Measurements from ENCODE around the gene CCDC158.
"Not testable (repeated sequence)": the region's sequence is repeated elsewhere in the genome, so short reads cannot be mapped to it uniquely, and the experiment has no call there.

Gene CCDC158

DNA sequence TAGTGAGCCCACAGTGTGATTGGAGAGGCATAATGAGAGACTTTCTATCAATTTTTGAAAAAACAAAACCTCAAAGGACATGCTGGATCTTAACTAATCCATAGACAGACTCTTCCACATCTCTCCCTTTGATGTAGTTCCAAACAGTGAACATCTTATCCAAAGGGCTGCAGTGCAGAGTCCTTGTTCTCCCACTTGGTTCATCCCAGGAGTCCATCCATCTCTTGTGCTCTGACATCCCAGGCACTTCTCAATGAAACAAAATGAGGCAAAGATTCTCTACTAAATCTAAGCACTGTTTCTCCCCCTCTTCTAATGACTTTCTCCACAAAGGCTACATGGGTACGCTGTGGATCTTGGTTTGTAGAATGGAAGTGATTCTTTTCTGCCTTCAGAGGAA, 22.4 kb upstream of the CCDC158 start:
- no peak overlapping the region for H3K4me3 ChIP-seq (ENCODE audit: low read length)
- TF ChIP-seq ZNF274 (IDR thresholded peaks at IDR 0.05; ENCODE audit: low read depth, low read length), result no peak

DNA sequence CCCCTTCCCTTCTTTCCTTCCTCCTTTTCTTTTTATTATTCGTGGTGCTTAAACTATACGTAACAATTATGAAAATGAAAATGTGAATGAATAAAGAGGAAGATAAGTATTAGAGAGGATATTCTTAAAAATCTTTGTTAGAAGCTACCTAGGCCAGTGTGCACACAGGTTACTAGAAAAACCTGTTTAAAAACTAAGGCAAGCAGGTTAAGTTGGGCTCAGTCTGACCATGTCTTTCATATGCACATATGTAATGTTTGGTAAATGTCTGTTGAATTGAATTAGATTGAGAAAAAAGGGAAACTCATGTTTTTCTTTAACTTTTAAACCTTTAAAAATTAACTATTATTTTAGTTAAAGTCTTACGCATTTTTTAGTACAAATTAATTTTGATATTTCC, 21.9 kb upstream of the CCDC158 start:
- no peak overlapping the region for H3K4me3 ChIP-seq (ENCODE audit: low read length)
- no peak for TF ChIP-seq ZNF274 (IDR thresholded peaks at IDR 0.05; ENCODE audit: low read depth, low read length)

DNA sequence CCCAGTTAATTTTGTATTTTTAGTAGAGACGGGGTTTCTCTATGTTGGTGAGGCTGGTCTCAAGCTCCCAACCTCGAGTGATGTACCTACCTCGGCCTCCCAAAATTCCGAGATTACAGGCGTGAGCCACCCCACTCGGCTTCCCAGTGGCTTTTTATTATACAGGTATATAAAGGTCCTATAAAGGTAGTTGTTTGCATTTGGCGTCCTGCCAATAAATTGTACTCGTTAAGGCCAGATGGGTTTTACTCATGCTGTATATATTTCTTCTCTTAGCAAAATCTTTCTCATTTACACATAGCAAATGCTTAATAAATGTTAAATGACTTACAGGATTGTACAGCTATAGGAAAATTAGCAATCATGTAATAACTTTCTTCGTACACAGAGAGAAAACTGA, 20.9 kb upstream of the CCDC158 start:
- no peak for TF ChIP-seq ZNF274 (IDR thresholded peaks at IDR 0.05; ENCODE audit: low read depth, low read length)
- H3K4me3 ChIP-seq (ENCODE audit: low read length), result no peak overlapping the region

DNA sequence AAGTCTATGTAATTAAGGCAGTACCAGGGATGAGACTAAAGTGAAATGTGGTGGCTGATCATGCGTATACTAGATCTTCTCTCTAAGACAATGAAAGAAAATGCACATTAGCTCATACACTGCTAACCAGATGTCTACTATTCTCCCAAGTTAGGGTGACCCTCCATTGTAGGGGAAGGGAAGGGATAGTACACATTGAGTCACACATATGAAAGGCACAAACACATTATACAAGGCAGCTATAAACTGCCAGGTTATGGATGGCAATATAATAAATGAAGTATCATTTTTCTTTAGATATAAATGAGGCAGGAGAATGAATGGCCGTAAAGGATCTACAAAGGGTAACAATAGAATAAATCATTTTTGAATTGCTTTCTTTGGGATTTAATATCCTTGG, 18.6 kb upstream of the CCDC158 start:
- no peak overlapping the region for H3K4me3 ChIP-seq (ENCODE audit: low read length)
- no peak for TF ChIP-seq ZNF274 (IDR thresholded peaks at IDR 0.05; ENCODE audit: low read depth, low read length)

DNA sequence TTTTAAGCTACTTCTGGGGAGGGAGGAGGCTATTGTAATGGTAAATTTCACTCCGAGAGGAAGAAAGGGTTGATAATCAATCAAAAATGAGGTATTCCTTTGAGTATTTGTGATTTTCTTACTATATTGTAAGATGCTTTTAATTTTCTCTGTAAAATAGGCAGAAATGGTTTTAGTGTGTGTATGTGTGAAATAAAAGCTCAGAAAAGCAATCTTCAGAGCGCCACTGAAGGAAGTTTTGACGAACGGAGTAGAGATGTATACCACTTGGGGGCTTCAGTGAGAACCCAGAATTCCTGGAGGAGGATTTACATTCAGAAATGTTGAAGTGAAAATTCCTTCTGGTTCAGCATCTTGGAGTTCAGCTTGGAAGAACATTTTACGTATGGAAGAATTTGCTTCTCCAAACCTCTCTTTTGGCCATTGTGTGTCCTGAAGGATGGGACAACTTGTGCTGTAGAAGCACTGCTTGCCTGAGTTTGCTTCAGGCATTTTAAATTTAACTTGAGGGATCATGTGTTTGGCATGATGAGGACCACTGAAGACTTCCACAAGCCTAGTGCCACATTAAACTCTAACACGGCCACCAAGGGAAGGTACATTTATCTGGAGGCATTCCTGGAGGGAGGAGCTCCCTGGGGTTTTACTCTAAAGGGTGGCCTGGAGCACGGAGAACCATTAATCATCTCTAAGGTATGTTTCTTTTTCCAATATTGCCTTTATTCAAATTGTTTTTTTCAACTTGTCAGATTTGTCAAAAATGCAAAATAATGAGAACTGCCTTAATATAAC, 14.8 kb upstream of the CCDC158 start:
- TF ChIP-seq ZNF274 (IDR thresholded peaks at IDR 0.05; ENCODE audit: low read depth, low read length), result no peak
- H3K4me3 ChIP-seq (ENCODE audit: low read length), result peak overlapping the region; percentile 10; the same call in 1 of the 2 replicates

DNA sequence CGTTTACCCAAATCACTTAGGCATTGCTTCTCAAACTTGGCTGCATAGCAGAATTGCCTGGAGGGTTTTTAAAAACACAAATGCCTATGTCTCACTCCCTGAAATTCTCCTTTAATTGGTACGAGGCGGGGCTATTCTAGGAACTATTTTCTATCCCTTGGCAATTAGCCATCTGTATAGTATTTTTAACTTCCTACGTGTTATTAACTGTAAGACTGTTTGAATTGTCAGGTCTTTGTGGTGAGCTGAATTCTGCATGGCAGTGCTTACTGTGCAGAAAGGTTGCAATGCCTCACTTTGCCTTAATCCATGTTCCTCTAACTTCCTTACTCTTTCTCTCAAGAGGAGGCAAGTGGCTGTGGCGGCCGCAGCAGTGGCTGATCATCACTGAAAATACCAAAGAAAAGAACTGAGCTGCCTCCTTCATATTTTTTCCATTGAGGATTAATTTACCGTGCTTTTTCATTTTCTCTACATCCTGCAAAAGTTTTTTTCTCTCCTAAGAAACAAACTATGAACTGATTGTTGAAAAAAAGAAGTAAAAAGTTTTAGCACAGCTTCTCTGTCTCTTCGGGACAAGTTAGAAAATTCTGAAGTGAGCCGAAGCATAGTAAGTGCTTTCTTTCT, 14.1 kb upstream of the CCDC158 start, which contains the start of gene SHROOM3:
TSS of gene SHROOM3 (plus strand) at position 329 of the 627 bp plus-strand sequence. CDS start 824 bp downstream, outside the sequence.
- peak within 1 kb of the TSS; percentile 10; the same call in 1 of the 2 replicates for H3K4me3 ChIP-seq (ENCODE audit: low read length)
- no peak for TF ChIP-seq ZNF274 (IDR thresholded peaks at IDR 0.05; ENCODE audit: low read depth, low read length)

DNA sequence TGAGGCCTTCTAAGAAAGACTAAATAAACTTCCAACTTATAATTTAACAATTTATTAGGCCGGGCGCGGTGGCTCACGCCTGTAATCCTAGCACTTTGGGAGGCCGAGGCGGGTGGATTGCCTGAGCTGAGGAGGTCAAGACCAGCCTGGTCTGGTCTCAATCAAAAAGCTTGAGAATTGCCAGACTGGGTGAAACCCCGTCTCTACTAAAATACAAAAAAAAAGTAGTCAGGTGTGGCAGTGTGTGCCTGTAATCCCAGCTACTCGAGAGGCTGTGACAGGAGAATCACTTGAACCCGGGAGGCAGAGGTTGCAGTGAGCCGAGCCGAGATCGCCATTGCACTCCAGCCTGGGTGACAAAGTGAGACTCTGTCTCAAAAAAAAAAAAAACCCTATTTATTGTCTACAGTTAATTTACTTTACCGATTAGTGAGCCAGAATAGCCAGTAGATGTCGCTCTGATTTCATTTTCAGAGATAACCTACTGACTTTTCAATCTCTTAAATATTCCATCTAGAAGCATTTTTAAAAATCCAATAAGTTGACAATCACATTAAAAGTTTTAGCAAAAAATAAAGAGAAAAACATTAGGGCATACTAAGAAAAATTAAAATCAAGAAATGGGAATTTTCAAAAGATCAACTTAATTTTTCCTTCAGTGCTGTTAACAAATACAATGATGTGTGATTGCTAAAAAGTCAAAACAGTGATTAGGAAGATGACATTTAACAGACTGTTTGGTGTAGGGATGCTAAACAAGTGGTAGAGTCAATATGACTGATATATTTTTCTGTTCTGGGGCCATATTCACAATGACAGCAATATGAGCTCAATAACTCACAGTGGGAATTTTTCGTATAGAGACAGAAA, 9.8 kb upstream of the CCDC158 start:
- TF ChIP-seq ZNF274 (IDR thresholded peaks at IDR 0.05; ENCODE audit: low read depth, low read length), result no peak
- H3K4me3 ChIP-seq (ENCODE audit: low read length), result no peak overlapping the region

DNA sequence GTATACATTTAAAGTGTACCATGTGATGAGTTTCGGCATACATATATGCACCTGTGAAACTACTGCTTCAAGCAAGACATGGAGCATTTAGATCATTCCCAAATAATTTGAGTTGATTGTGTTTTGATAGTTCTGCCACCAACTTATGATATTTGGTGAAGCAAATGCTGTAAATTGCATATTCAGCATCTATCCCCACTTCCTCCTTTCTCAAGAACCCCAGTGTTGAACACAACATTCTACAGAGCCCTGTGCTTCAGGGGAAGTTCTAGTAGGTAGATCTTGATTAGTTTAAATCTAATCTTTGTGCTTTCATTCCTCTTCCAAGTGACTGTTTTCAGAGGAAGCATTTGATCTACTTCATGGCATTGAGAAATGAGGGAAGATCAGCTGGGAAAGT, 8.7 kb upstream of the CCDC158 start:
- TF ChIP-seq ZNF274 (IDR thresholded peaks at IDR 0.05; ENCODE audit: low read depth, low read length), result no peak
- no peak overlapping the region for H3K4me3 ChIP-seq (ENCODE audit: low read length)

DNA sequence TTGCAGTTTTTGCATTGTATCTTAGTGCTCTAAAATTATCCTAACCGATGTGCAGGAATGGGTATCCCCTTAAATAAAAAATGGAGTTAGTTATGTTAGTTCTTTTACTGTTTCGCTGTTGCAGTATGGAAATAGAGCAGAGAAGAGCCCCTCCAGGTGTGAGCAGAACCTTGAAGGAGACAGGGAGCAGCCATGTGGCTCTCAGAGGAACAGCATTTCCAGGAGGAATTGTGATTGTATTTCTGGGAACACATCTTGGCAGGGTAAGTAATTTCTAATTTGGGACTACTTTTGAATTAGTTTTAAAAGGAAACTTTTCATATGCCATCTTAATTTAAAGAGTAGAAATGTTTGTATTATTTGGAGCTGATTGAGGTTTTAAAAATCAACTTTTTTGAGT, 5.3 kb upstream of the CCDC158 start:
- no peak overlapping the region for H3K4me3 ChIP-seq (ENCODE audit: low read length)
- no peak for TF ChIP-seq ZNF274 (IDR thresholded peaks at IDR 0.05; ENCODE audit: low read depth, low read length)

DNA sequence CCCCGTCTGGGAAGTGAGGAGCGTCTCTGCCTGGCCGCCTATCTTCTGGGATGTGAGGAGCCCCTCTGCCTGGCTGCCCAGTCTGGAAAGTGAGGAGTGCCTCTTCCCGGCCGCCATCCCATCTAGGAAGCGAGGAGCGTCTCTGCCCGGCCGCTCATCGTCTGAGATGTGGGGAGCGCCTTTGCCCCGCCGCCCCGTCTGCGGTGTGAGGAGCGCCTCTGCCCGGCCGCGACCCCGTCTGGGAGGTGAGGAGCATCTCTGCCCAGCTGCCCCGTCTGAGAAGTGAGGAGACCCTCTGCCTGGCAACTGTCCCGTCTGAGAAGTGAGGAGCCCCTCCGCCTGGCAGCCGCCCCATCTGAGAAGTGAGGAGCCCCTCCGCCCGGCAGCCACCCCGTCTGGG, 2.2 kb upstream of the CCDC158 start:
- H3K4me3 ChIP-seq (ENCODE audit: low read length), result not testable (repeated sequence)

DNA sequence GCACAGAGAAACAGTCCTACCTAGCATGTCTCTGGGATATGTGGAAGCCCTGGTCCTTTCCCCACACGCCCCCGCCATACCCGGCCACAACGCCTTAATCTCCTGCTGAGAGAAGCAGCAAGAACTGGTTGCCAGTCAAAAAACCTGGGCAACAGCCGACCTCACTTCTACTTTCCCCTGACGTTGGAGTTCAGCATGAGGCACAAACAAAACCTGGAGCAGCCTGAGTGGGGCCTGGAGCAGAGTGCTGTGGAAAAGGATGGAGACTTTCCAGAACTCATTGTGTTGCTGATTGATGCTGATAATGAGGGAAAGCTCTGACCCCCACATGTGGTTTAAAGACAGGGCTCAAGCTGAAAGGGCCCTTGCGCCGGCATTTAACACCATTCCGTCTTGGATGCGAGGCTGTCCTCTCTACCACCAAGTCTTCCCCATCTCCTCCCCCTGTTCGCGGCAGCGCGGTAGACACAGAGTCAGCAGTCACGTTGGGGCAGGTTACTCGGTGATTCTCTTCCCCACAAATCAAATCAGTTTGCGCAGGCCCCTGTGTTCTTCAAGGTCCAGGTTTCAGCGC, 666 bp downstream of the CCDC158 start:
- TF ChIP-seq ZNF274 (IDR thresholded peaks at IDR 0.05; ENCODE audit: low read depth, low read length), result no peak
- H3K4me3 ChIP-seq (ENCODE audit: low read length), result no peak overlapping the region

DNA sequence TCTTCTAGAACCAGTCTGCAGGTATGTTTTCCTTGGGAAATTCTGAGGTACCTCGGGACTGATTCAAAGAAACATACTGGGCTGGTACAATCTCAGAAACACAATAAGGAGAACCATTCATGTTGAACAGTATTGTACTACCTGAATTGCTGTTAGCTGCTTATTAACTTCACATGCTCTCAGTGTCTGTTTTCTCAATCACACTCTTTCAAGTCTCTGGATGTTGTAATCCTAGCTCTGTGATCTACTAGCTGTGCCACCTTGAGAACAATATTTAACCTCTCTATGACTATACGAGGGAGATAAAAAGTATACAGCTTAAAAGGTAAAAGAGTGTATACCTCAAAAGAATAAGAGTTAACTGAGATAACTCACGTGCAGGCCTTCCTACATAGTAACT, 10.3 kb downstream of the CCDC158 start:
- TF ChIP-seq ZNF274 (IDR thresholded peaks at IDR 0.05; ENCODE audit: low read depth, low read length), result no peak
- H3K4me3 ChIP-seq (ENCODE audit: low read length), result no peak overlapping the region

DNA sequence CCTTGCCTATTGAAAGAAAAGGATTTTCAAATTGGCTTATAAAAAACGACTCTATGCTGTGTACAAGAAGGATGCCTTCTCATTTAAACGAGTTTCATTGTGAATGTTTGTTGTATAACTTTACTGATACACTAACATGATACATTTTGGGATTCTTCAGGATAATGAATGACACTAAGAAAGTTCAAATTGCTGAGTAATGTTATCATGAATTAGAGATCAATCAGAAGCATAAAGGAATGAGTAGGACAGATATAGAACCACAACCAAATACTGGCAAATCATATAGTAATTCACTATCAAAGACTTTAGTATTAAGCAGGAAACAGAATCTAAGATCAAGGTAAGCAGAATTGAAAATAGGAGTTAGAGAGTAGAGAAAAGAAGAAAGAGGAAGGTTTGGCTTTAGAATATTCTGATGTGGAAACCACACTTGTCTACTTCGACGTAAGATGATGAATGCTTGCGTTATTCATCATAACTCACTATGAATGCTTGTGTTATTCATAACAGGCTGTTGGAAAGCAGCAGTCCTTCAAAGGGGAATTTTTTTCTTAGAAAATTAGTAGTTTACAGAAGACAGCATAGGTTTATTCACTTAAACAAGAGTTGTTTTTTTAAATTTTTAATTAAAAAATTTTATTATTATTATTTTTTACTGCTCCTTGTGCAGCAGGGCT, 13.4 kb downstream of the CCDC158 start:
- TF ChIP-seq ZNF274 (IDR thresholded peaks at IDR 0.05; ENCODE audit: low read depth, low read length), result no peak

DNA sequence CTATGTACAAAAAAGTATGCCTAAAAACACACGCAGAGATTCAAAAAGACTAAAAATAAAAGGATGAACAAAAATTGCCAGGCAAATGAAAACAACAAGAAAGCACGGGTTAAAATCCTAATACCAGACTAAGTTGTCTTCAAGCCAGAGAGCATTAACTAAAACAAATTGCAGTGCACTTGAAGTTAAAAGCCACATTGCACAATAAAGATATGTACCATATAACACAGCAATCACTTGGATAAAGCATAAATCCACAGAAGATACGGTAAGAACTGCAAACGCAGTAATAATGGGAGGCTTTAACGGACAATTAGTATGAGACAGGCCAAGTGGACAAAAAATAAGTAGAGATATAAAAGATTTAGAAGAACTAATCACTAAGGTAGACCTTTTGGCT, 14.9 kb downstream of the CCDC158 start:
- TF ChIP-seq ZNF274 (IDR thresholded peaks at IDR 0.05; ENCODE audit: low read depth, low read length), result no peak
- no peak overlapping the region for H3K4me3 ChIP-seq (ENCODE audit: low read length)

More for the DNA sequence above, 13.4 kb downstream of the CCDC158 start:
- H3K4me3 ChIP-seq (ENCODE audit: low read length), result no peak overlapping the region

Measured in GM08714 (cell line).